HG03460 (cell line): Measurements from ENCODE around the gene PDCD6IP.
"Not testable (repeated sequence)": the region's sequence is repeated elsewhere in the genome, so short reads cannot be mapped to it uniquely, and the experiment has no call there.

Experiments used
- ATAC-seq: cut with Tn5 transposase; IDR thresholded peaks from one replicate; pipeline ENCODE4 v1.9.1; 2021; ENCODE audit not compliant: unreplicated experiment

PDCD6IP gene, protein sequence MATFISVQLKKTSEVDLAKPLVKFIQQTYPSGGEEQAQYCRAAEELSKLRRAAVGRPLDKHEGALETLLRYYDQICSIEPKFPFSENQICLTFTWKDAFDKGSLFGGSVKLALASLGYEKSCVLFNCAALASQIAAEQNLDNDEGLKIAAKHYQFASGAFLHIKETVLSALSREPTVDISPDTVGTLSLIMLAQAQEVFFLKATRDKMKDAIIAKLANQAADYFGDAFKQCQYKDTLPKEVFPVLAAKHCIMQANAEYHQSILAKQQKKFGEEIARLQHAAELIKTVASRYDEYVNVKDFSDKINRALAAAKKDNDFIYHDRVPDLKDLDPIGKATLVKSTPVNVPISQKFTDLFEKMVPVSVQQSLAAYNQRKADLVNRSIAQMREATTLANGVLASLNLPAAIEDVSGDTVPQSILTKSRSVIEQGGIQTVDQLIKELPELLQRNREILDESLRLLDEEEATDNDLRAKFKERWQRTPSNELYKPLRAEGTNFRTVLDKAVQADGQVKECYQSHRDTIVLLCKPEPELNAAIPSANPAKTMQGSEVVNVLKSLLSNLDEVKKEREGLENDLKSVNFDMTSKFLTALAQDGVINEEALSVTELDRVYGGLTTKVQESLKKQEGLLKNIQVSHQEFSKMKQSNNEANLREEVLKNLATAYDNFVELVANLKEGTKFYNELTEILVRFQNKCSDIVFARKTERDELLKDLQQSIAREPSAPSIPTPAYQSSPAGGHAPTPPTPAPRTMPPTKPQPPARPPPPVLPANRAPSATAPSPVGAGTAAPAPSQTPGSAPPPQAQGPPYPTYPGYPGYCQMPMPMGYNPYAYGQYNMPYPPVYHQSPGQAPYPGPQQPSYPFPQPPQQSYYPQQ

GRCh38 chr3:33798418-33799201 lies at the start of gene PDCD6IP:
Gene PDCD6IP, plus strand, starts transcription at chr3:33798630. Its CDS starts 99 bp downstream, at chr3:33798729.
- peak; percentile 88 for ATAC-seq

DNA sequence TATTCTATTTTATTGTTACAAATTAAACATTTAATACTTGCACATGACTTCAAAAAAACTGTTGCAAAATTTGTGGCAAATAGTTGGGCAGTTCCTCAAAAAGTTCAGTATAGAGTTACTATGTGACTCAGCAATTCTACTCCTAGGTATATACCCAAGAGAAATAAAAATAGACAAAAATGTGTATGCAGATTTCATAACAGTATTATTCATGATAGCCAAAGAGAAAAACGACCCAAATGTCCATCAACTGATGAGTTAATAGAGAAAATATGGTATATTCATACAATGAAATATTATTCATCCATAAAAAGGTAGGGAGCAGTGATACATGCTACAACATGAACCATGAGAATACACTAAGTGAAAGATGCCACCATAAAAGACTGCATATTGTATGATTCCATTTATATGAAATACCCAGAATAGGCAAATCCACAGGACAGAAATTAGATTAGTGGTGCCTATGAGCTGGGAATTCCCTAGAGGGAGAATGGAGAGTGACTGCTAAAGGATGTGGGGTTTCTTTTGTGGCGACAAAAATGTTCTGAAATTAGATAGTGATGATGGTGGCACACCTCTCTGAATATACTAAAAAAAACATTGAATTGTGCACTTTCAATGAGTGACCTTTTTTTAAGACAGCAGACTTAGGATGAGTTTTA lies 48.8 kb upstream of the PDCD6IP start:
- no peak for ATAC-seq

GRCh38 chr3:33750211-33750548 lies 48.2 kb upstream of the PDCD6IP start:
- no peak for ATAC-seq

GRCh38 chr3:33751336-33751735 lies 47.1 kb upstream of the PDCD6IP start:
- no peak for ATAC-seq

- not testable (repeated sequence) for ATAC-seq
These were observed 44.0 kb upstream of the PDCD6IP start for GRCh38 chr3:33754391-33754790.

DNA sequence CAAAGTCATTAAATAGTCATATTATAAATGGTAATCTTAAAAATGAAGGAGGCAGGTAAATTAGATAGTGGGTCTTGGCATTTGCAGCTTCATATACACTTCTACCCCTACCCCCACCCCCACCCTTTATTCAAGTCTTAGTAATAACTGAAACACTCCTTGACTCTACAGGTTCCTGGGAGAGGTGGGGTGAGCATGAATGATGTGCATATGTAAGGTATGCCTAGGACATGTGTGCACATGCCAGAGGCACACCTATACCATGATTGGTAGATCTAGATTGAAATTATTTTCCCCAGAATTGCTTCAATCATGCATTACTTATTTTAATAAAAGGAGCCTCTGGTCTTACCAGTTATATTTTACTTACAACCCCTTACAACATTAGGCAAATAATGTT lies 40.1 kb upstream of the PDCD6IP start:
- ATAC-seq, result no peak

DNA sequence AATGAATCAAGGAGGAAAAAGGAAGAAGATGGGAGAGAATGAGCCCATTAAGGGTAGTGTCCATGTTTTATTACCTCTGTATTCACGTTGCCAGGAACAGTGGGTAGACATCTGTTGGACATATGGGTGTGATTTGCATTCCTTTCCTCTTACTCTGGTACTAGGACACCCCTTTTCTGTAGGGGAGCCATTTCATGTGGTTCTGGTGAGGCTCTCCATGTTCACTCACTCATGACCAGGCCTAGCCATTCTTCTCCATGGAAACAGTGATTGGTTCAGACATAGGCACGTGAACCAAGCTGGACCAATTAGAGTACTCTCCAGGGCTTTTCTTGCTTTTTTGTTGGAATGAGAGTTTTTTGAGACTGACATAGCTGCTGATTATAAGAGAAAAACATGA lies 39.6 kb upstream of the PDCD6IP start:
- no peak for ATAC-seq

- ATAC-seq, result no peak
These were observed 29.7 kb upstream of the PDCD6IP start for GRCh38 chr3:33768578-33769330.

GRCh38 chr3:33773637-33774036 lies 24.8 kb upstream of the PDCD6IP start:
- no peak for ATAC-seq

DNA sequence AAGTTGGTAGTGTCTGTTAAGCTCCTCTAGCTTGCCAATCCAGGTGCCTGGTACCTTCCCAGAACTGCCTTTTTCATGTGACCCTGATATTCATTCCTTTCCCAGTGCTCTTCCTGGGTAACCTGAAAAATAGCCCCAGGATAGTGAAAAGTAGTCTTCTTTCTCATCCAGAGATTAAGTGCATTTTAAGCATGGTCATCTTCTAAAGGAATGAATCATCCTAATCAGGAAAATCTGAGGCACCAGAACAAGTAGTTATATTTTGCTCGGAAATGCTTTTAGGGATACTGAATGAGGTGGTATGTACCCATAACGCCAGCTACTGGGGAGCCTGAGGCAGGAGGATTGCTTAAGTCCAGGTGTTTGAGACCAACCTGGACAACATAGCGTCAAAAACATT lies 23.1 kb upstream of the PDCD6IP start:
- no peak for ATAC-seq

GRCh38 chr3:33777996-33778395 lies 20.4 kb upstream of the PDCD6IP start:
- ATAC-seq, result no peak

DNA sequence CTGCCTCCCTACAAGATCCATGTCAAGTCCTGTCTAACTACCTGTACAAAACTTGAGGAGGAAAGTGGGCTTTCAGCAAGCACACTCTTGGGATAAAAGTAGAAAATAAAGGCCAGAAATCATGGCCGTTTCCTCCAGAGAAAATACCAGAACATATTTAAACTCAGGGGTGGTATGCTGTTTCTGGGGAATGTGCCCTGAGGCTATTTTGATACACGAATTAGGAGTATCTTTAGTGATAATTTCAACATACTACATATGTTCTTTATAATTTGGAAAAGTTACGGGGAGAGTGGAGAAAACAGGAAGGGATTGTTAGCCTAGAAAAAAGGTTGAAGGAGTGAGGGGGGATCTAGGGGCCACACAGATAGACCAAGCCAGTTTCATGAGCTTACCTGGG lies 18.7 kb upstream of the PDCD6IP start:
- ATAC-seq, result no peak

DNA sequence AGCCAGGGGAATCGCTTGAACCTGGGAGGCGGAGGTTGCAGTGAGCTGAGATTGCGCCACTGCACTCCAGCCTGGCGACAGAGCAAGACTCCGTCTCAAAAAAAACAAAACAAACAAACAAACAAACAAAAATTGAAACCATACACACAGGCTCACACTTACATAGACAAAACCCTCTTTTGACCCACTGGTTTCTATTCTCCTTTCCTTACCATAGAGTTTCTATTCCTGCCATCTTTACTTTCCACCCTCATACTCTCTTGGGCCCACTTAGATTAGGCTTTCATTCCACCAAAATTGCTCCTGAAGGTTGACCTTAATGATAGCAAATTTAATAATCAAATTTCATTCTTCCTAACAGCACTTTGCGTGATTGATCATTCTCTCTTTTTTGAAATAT lies 17.0 kb upstream of the PDCD6IP start:
- not testable (repeated sequence) for ATAC-seq

- no peak for ATAC-seq
These were observed 11.7 kb upstream of the PDCD6IP start for GRCh38 chr3:33786565-33787327.

- peak; percentile 73 for ATAC-seq
These were observed 11.0 kb upstream of the PDCD6IP start for GRCh38 chr3:33787328-33788009.

DNA sequence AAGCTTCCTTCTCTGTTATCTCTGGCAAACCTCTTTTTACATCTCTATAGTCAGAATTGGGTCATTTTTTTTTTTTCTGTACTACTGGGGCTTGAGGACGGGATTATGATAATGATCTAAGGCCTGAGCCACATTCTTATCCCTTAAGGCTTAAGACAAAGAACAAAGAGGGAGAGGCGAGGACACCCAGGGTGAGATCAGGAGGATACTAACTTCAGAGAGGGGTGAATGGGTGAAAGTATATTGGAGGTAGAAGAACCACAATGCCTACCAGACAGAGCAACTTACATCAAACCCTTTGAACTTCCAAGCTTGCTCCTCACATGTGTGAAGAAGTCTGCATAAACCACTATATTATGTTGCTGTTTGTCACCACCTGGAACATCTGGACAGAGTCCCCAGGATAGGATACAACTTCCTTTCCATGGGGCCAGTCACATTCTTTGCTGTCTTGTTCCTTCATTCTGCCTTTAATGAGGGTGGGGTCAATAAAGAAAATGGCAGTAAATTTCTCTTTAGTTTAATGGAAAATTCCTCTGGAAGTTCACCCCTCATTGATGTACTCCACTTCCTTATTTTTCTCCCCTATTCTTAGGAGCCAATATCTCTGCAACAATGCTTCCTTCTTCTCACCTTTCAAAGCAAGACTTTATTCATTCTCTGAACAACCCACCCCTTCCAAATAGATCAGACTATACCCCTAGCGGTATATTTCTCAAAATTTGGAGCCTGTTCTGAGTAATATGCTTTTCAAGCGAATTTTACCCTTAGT lies 9.1 kb upstream of the PDCD6IP start:
- no peak for ATAC-seq

DNA sequence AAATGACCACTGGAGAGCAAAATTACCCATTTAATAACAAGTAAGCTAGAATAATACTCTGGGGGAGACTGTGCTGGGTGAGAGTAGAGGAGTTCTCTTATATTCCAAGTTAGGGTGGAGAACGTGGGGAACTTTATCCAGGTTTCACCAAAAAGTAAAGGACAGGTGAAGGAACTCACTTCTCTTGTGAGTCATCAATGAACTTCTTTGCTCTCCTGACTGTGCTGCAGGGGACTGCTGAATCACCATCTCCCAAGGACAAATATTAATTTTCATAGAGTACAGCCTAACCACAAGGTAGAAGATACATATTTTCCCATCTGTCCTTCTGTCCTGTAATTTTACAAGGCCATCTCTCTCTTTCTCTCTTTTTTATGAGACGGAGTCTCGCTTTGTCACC lies 8.3 kb upstream of the PDCD6IP start:
- no peak for ATAC-seq
